Inflammatory macrophage (primary cell): ENCODE measurements around the gene TEC.

Experiments
- DNase-seq, 2 donors: peaks; one replicate each; pipeline ENCODE4 v3.0.0-alpha.2; 2020 to 2022

TEC gene

DNA sequence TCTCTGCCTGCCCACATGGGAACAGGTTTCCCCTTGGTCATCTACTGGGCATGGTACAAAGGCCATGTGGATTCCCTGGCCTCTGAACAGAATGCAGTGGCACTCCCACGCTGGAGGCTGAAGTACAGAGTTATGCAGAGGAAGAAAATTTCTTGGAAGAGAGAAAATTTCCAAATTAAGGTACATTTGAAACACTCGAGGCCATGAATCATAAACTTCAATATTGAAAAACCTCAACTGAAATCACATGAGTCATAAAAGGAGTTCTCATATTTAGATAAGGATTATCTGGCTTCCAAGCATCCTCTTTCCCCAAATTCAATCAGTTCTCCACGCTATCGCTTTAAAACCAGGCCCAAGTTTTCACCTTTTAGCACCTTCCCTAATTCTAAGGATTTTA is 107.5 kb downstream of the TEC start:
- peak; percentile 46 to 62 for DNase-seq

DNA sequence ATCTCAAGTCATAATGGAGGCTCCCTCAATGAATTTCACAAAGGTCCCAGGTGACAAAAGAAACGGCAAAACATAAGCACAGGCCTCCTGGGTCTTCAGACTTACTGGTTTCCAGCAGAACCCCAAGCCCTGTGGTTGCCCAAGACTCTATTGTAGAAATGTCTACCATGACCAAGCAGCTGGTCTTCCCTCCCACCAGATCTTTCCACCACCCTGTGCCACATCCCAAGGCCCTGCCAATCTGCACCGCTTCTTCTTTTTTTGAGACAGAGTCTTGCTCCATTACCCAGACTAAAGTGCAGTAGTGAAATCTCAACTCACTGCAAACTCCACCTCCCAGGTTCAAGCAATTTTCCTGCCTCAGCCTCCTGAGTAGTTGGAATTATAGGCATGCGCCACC is 112.4 kb downstream of the TEC start:
- peak; percentile 20 to 50 for DNase-seq

DNA sequence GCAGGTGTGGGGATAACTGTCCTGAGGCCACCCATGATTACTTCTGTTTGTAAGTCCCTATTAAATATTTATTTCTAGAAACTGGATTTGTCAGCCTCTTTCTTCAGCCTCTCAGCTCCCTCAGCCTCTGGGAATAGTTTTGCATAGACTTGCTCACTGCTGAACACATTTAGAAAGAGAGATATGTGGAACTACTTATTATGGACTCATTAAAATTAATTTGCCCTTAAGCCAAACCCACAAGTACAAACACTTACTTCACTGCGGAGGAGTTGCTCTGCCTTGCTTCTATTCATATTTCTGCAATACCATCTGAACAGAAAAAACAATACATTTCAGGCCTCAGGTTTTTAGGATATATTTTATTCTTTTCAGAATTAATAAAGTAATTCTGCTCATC is 113.2 kb downstream of the TEC start:
- no peak for DNase-seq

DNA sequence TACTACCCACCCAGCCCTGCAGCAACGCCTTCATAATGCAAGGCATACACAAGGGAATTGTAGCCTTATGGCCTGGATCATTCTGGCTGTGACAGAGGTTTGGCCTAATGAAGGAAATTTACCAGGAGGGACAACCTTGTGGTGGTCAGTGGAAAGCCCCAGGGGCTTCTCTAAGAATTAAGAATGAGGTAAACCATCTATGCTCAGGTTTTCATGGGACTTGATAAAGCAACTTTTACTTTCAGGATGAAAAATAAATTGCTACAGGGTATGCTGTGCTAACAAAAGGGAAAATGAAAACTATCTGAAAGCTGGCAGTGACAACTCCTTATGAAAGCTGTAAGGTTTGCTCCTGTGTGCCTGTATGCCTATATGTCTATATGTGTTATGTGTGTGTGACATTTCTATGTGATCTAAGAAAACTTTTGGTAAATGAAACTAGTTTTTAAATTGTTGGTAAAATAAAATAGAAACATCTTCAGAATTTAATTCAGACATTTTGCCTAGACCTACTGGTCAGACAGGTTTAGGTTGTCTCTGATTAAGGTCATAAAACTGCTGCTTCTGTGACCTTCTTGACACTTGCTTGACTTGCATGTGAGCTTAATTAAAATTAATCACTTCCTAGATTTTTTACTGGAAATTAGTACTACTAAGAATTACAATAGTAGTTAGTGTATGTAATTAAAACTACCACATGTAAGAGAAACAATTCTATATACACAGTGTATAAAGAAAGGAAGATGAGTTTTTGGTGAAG is 115.7 kb downstream of the TEC start:
- DNase-seq: no peak

DNA sequence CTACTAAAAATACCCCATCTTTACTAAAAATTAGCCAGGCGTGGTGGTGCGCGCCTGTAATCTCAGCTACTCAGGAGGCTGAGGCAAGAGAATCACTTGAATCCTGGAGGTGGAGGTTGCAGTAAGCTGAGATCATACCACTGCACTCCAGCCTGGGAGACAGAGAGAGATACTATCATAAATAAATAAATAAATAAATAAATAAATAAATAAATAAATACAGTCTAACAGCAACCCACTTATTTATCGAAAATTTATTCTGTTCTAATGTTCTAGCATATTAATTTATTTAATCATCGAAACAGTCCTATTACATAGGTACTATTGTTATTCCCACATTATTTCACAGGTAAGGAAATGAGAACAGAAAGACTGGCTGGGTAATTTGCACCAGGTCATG is 117.4 kb downstream of the TEC start:
- DNase-seq: no peak

DNA sequence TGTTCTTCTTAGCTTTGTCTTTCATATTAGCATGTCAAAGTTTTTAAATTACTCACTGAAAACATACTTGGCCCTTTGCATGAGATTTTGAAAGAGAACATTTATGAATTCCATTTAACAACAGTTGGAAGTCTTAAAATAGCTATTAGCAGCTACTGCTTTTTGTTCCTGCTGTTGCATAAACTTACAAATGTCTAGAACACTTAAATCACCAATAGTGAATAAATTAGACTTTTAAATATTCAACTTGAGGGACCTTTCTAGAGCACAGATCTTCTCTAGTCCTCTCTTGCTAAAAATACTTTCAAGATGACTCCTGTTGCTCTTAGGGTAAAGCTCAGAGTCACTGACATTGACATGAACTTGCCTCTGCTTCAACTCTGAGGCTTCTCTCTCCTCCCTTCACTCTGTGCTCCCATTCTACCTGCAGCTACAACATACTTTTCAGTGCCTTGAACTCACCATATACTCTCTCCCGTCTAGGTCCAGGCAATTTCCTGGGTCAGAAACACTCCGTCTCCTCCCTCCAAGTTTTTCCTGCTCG is 119.7 kb downstream of the TEC start:
- DNase-seq: no peak

DNA sequence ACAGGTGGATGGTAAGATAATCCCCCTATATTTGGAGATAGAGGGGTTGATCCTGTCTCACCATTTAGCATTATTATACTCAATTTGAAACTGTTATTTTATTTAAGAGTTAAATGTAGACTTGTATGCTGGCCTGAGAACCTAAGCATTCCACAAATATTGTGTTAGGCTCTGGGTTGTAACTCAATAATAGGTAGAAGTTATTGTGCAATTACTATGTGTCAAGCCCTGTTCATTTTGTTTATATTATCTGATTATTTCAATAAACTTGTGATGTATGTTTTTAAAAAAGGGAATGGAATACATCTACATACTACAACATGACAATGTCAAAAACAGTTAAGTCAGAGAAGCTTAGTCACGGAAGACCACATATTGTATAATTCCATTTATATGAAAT is 122.0 kb downstream of the TEC start:
- DNase-seq: no peak

DNA sequence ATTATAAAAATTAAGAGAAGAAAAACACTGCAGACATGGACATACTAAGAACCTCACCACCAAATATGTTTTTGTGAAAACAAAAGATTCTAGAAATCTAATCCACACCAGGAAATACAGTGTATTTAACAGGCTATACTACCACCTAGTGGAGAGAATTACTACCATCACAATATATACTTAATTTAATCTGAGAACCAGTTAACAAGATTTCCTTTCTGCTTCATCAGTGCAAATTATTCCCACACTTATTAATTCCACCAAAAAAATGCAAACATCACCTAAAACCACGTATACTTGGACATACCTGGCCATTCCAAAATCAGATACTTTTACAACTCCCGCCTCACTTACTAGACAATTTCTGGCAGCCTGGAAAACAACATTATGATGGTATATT is 128.6 kb downstream of the TEC start:
- peak in 1 of 2 donors; percentile 51 for DNase-seq

DNA sequence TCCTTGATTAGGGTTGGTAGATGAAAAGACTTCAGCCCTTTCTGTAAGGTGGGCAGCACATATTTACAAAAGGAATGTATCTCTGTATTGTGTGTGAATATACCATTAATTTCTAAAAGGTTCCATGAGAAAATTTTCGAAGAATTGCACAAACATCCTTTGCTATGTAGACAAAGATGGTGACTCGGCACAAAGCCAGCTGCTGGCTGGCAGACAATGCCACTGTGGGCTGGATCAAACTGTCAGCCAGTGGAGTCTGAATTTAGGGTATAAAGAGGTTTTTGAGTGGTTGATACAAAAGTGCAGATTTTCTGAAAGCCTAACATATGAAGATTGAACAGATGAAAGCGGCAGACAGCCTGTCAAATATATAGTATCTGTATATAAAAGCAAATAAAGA is 129.9 kb downstream of the TEC start:
- DNase-seq: no peak

DNA sequence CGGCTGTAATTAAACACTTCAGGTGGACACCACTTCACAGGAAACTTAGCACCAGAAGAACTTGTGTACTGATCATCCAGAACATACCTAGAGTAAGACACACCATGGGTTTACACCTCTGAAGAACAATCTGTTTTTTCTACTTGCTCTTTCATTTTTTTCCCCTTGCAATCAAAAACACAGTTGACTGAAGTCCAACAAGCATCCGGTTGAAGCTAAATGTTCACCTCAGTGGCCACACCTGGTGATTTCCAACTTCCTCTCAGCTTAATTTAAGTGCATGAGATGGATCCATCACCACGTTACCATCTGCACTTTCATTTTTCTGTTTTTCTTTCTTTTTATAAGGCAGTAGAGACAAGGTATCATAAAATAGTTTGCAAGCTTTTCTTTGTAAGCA is 130.7 kb downstream of the TEC start:
- no peak for DNase-seq

DNA sequence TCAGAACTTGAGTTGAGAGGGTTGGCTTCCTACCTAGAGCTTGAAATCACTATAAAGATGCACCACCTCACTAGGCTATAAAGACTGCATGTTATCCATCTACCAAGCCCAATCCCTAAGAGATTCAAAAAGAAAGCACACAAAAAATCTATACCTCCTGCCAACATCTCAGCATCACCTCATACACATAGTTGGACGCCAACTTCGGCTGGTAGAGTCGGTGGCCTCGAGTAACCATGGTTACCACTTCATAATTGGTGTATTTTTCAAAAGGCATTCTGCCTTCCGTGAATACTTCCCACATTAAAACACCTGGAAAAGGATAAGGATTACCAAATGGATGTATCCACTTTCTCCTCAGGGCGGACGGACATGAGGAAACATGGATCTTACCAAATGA is 131.1 kb downstream of the TEC start:
- DNase-seq: no peak

DNA sequence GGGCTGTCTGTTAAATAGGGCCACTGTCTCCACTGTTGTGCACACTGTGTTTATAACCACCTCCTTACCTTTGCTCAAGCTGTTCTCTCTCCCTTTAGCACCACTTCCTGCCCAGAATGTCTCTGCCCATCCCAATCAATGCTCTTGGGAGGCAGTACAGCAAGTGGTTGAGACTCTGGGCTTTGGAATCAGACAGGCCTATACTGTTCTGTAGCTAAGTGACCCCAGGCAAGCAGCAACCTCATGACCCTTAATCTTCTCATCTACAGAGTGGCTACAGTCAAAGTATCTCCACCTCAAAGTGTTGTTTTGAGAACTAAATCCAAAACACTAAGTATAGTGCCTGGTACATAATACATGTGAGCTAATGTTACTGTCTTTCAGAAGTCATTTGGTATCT is 131.8 kb downstream of the TEC start:
- DNase-seq: no peak

DNA sequence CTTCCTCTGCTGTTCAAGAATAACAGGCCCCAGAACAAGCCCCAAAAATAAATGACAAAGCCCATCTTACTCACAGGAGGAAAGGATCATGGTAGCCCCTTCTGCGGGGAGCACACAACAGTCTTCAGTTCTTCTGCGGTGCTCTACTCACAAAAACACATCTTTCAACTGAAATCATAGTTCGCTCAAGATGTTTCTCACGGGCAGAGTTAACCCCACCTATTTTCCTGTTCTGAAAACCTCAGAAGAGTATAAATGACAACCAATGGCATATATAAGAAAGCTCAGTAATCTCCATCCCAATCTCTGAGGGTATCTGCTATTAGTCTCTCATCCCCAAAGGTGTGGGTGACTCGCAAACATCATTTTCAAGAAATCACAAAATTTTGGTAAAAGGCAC is 135.6 kb downstream of the TEC start, which contains the start of gene TXK:
Gene TXK, minus strand, starts transcription at position 170 of the 400 bp plus-strand sequence. Its CDS starts 80 bp downstream, at position 90.
- DNase-seq: no peak

DNA sequence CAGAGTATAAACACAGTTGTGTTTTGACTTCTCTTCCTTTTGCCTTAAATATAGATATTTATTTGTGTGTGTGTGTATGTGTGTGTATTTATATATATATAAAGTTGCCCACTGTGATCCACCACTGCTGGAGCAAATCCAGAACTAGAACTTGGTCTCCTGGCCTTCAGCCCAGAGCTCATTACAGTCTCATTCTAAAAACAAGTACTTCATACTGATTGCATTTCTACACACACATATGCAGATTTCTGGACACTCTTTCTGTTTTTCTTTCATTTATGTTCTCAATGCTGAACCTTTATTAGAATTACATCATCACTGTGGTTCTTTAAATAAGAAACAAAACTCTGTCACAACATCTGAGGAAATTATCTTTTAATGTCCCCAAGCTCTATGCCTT is 136.0 kb downstream of the TEC start:
- no peak for DNase-seq

DNA sequence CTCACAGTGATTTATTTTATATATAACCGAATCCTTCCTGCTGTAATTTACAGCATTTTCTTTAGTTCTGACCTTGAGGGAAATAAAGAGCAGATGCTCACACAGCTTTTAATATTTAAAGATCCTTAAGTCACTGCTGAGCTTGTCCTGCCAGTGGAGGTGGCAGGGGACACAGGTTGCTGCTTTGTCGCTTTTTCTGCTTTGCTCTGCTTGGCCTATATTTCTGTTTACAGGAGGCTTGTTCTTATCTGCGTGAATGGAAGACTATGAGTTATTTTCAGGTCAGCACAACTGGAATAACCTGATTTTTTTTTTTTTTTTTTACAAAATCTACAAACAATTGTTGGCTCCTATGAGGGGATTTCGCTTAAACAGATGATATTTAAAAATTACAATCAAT is 137.9 kb downstream of the TEC start:
- DNase-seq: no peak

DNA sequence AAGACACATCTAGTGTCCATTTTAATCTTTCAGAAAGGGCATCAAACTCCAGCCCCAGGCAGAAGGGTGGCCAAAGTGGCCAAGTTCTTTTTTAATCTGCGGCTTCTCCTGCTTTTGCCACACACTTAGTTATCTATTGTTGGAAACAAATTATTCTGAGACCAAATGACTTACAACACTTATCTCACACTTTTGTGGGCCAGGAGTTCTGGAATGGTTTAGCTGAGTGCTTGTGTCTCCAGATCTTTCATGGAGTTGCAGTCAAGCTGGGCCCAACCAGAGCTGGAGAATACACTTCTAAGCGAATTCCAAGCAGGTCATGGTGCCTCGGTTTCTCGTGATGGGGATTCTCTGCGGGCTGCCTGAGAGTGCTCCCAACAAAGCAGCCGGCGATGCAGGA is 139.5 kb downstream of the TEC start:
- DNase-seq: no peak

DNA sequence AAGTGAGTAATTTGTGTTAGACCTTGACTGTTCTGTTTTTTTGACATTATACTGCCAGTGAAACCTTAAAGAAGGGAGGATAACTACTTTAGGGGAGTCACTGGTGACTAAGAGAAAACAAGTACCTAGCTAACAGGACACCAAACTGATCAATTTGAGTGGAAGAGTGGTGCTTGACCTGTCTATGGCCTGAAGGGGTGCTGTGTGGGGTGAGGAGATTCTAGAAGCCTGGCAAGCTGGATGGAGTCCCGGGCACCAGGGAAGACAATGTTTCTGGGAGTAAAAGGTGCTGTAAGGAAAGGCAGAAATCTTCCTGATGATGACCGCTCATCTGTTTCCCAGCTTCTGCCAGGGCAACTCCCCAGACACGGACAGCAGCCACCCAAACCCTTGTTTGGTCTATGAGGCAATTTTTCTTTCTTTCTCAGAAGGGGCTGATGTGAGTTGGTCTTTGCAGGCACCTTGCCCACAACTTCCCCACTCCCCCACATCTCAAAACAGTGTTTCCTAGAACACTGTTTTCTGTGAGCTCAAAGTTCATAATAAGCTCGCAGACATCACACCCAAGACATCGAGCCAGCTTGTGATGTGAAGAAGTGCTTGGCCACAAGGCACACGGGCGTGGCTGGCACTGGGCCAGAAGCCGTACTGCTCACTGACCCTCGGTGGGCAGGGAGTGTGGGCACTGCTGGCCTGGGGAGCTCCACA is 140.2 kb downstream of the TEC start:
- peak; percentile 17 to 46 for DNase-seq

DNA sequence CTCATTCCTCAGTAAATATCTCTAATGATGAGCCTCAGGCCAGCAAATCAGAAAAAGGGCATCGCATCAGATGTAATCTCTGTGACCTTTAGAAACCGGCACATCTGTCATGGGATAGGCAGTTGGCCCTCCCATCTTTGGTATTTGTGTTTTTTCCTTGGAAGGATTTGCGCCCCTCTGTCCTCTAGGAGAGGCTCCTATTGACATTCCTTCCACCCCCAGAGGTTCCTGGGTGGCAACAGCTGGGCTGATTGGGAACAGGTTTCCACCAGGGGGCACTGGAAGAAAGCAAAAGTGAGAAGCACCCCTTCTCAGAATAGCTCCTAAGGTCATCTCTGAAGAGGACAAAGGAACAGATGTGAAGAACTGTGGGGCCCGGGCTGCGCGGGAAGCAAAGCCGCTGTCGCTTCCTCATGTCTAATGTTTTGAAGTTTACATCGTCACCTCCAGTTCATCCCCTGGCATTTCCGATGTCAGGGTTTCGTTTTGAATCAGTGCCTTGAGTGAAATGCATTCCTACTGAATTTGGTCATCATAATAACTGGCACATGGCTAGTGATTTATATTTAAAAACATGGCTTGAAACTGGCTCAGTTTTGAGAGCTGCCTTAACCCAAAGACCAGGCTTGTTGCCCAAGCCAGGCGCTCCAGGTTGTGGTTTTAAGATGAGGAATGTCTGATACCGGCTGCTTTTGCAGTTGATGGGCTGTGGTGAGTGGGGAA is 141.8 kb downstream of the TEC start:
- peak; percentile 54 to 69 for DNase-seq

DNA sequence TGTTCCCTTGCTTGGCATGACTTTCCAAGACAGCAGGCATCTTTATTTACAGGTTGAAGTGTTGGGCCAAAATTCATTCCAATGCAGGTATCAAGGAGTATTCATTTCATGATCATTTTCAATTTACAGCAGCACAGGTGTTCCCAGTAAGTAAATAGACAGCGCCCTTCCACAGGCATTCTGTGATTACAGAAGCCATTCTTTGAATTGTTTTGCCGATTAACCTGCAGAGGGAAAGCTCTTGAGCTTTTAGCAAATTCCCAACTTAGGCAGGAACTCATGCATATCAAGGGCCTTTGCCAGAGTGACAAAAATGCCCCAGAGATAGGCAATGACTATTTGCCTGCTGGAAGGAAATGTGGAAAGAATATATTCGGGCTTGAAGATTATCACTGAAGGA is 142.4 kb downstream of the TEC start:
- no peak for DNase-seq

DNA sequence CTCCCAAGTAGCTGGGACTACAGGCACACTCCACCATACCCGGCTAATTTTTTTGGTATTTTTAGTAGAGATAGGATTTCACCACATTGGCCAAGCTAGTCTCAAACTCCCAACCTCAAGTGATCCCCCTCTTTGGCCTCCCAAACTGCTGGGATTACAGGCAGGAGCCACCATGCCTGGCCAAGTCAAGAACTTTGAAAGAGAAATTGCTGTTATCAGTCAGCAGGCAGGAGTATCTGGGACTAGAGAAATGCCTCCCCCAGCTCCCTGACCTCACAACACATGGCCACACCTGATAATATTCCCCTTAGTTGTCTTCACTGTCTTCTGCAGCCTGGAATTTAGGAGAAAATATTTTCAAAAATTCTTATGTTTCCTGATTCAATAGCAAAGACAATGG is 143.0 kb downstream of the TEC start:
- DNase-seq: no peak

DNA sequence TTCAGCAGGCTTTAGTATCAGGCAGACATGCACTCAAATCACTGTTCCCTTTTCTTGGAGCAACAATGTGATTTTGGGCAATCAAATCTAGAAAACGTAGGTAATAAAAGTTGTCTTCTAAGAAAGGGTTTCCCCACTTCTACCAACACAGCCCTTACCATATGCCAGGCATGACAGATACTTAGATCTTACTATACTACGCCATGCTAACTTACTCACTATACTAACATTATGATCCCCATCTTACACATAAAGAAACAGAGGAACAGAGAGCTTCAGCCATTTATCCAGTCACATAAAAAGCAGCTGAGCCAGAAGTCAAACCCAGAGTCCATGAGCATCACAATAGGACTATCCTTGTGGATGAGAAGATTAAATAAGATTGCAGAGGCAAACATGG is 144.8 kb downstream of the TEC start:
- DNase-seq: no peak

DNA sequence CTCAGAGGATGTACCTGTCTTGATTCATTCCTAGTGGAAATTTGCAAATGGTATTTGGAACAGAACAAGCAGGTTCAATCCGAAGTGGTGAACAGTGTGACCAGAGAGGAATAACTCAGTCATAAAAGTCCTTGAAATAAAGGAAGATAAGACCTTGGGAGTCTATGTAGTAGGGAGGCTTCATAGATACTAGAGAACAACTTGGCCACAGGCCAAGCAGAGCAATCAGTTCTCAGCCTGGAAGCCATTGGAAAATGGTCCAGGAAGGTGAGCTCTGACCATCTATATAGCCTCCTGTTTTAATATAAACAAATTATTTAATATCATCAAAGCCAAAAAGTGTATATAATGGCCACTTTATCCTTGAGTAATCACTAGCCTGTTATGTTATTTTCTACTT is 146.9 kb downstream of the TEC start:
- DNase-seq: no peak

DNA sequence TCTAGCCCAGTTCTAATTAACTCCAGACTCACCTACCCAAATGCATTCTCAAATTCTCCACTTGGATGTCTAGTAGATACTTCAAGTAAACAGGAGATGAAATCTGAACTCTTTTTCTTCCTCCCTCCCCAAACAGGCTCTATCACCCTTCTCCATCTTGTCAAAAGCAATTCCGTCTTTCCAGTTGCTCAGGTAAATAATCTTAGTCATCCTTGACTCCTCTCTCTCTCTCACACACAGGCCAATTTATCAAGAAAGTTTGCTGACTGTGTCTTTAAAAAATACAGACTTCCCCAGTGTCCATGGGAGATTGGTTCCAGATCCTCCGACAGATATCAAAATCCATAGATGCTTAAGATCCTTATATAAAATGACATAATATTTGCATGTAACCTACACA is 148.5 kb downstream of the TEC start:
- no peak for DNase-seq

DNA sequence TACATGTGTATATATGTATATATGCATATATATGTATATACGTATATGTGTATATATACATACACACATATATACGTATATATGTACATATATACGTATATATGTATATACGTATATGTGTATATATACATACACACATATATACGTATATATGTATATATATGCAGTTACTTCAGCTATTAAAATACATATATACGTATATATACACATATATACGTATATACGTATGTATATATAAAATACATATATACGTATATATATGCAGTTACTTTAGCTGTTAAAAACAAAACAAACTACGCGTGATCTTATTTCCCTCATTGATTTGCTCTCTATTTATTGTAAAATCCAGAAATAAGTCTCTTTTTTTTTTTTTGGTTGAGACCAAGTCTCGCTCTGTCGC is 149.5 kb downstream of the TEC start:
- no peak for DNase-seq
